ENCODE data around the gene TNRC6C.
A peak's percentile ranks its signal among the peaks of the same experiment; 100 is the strongest.

DNA sequence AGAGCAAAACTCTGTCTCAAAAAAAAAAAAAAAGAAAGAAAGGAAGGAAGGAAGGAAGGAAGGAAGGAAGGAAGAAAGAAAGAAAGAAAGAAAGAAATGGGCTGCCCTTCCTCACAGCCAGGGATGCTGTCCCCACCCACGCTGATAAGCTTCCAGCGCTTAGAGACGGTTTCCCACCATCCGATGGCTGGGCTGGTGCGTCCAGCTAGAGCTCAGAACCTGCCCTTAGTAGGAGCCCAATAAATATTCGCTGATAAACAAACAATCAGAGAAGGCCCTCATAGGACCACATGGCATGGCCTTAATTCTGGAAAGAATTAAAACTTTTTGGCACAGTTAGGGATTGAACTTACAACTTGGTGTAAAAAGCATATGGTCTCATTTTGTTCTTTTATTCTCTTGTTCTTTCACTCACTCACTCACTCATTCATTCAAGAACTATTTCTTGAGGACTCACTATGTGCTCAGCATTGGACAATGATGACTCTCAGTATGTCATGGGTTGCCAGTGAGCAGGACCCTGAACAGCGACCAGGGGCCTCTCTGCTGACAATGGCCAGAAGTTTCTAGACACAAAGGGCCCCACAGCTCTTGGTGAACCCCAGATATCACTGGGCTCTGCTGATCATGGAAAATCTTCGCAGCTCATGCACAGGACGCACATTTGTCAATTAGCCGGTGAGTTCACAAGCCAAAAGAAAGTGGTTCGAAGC lies 32.5 kb upstream of the TNRC6C start:
- TF ChIP-seq ZNF449 (tag by site-specific recombination; IDR thresholded peaks at IDR 0.05) (no peak), ZFP37 (tag by site-specific recombination; IDR thresholded peaks at IDR 0.05) (no peak), ZBTB20 (tag by site-specific recombination; IDR thresholded peaks at IDR 0.05) (no peak), ZNF785 (tag by site-specific recombination; IDR thresholded peaks at IDR 0.05) (no peak), ZNF398 (tag by site-specific recombination; IDR thresholded peaks at IDR 0.05) (no peak), ZBTB44 (tag by site-specific recombination; IDR thresholded peaks at IDR 0.05) (no peak), ZNF366 (tag by site-specific recombination; conservative IDR thresholded peaks at IDR 0.05) (peak; percentile 88)
- TF ChIP-seq, protein P1, sequence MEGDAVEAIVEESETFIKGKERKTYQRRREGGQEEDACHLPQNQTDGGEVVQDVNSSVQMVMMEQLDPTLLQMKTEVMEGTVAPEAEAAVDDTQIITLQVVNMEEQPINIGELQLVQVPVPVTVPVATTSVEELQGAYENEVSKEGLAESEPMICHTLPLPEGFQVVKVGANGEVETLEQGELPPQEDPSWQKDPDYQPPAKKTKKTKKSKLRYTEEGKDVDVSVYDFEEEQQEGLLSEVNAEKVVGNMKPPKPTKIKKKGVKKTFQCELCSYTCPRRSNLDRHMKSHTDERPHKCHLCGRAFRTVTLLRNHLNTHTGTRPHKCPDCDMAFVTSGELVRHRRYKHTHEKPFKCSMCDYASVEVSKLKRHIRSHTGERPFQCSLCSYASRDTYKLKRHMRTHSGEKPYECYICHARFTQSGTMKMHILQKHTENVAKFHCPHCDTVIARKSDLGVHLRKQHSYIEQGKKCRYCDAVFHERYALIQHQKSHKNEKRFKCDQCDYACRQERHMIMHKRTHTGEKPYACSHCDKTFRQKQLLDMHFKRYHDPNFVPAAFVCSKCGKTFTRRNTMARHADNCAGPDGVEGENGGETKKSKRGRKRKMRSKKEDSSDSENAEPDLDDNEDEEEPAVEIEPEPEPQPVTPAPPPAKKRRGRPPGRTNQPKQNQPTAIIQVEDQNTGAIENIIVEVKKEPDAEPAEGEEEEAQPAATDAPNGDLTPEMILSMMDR (tag by site-specific recombination; IDR thresholded peaks at IDR 0.05), result no peak
- TF ChIP-seq, protein P2, sequence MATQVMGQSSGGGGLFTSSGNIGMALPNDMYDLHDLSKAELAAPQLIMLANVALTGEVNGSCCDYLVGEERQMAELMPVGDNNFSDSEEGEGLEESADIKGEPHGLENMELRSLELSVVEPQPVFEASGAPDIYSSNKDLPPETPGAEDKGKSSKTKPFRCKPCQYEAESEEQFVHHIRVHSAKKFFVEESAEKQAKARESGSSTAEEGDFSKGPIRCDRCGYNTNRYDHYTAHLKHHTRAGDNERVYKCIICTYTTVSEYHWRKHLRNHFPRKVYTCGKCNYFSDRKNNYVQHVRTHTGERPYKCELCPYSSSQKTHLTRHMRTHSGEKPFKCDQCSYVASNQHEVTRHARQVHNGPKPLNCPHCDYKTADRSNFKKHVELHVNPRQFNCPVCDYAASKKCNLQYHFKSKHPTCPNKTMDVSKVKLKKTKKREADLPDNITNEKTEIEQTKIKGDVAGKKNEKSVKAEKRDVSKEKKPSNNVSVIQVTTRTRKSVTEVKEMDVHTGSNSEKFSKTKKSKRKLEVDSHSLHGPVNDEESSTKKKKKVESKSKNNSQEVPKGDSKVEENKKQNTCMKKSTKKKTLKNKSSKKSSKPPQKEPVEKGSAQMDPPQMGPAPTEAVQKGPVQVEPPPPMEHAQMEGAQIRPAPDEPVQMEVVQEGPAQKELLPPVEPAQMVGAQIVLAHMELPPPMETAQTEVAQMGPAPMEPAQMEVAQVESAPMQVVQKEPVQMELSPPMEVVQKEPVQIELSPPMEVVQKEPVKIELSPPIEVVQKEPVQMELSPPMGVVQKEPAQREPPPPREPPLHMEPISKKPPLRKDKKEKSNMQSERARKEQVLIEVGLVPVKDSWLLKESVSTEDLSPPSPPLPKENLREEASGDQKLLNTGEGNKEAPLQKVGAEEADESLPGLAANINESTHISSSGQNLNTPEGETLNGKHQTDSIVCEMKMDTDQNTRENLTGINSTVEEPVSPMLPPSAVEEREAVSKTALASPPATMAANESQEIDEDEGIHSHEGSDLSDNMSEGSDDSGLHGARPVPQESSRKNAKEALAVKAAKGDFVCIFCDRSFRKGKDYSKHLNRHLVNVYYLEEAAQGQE (tag by site-specific recombination; IDR thresholded peaks at IDR 0.05), result peak; percentile 82

Data from HEK293 (cell line).